ENCODE data around the gene THBD. TPM values are rescaled to one million over a fixed set of nuclear protein-coding genes. Genes with fewer than 3 reads are reported as not detected.

Gene THBD
- total and polyA plus RNA-seq, 9 of the 15 experiments (the other 6 are each of a cell fraction or from before 2014, with no cell fraction given): 0.07 to 0.49 (median 0.33) TPM

GRCh38 chr20:23060629-23061028 lies 11.2 kb upstream of the THBD start (continued):
- no peak for TF ChIP-seq NKRF (IDR thresholded peaks at IDR 0.05; ENCODE audit: borderline replicate concordance)
- TF ChIP-seq HDAC1 (IDR thresholded peaks at IDR 0.05): 0 out of 4 replicates have a peak, but pooled peaks of 1 of the 2 experiments have one; percentile 20
- no peak for TF ChIP-seq ZNF3 (CRISPR knock-in tag; IDR thresholded peaks at IDR 0.05)
- no peak for TF ChIP-seq ZNF165 (CRISPR knock-in tag; IDR thresholded peaks at IDR 0.05; ENCODE audit: borderline replicate concordance)
- TF ChIP-seq BCL6 (CRISPR knock-in tag; IDR thresholded peaks at IDR 0.05): no peak
- TF ChIP-seq ZNF561 (CRISPR knock-in tag; conservative IDR thresholded peaks at IDR 0.05): no peak
- TF ChIP-seq HDAC6 (IDR thresholded peaks at IDR 0.05; ENCODE audit: low read depth, low read length): no peak
- TF ChIP-seq ZNF133 (CRISPR knock-in tag; IDR thresholded peaks at IDR 0.05): no peak
- TF ChIP-seq HDAC2 (IDR thresholded peaks at IDR 0.05): no peak
- peak; percentile 80 to 84 for TF ChIP-seq KDM1A (IDR thresholded peaks at IDR 0.05)
- TF ChIP-seq ZNF41 (CRISPR knock-in tag; conservative IDR thresholded peaks at IDR 0.05): no peak
- no peak for TF ChIP-seq RNF2 (IDR thresholded peaks at IDR 0.05)
- TF ChIP-seq NFIC (IDR thresholded peaks at IDR 0.05): peak; percentile 17; the same call in 1 of the 2 replicates
- TF ChIP-seq HIVEP1 (CRISPR knock-in tag; IDR thresholded peaks at IDR 0.05): no peak
- peak; percentile 54 for TF ChIP-seq TEAD4 (IDR thresholded peaks at IDR 0.05; ENCODE audit: low read length)
- TF ChIP-seq TEAD4 (CRISPR knock-in tag; IDR thresholded peaks at IDR 0.05; ENCODE audit: borderline replicate concordance): no peak
- TF ChIP-seq TBP (optimal IDR thresholded peaks at IDR 0.05; ENCODE audit: low read depth, low read length): no peak
- TF ChIP-seq TAL1 (IDR thresholded peaks at IDR 0.05): peak; percentile 64
- TF ChIP-seq LARP7 (IDR thresholded peaks at IDR 0.05): no peak
- TF ChIP-seq SMARCC2 (IDR thresholded peaks at IDR 0.05; ENCODE audit: low read depth): no peak
- no peak for TF ChIP-seq UBTF (IDR thresholded peaks at IDR 0.05; ENCODE audit: borderline replicate concordance in 1 of 2, low read depth in 2 of 2, low read length in 2 of 2)
- peak; percentile 79 for TF ChIP-seq TCF3 (CRISPR knock-in tag; IDR thresholded peaks at IDR 0.05)
- TF ChIP-seq ZBTB17 (CRISPR knock-in tag; IDR thresholded peaks at IDR 0.05): no peak
- TF ChIP-seq HNRNPK (IDR thresholded peaks at IDR 0.05; ENCODE audit: low read depth, low read length, poor library complexity, severe bottlenecking): no peak
- no peak for TF ChIP-seq ZEB2 (IDR thresholded peaks at IDR 0.05)
- TF ChIP-seq CBFB (CRISPR knock-in tag; IDR thresholded peaks at IDR 0.05): no peak
- no peak for TF ChIP-seq GTF3C2 (IDR thresholded peaks at IDR 0.05; ENCODE audit: borderline replicate concordance, extremely low read depth, insufficient read length)
